ENCODE results near the gene DAB2IP. TPM values are rescaled to one million over a fixed set of nuclear protein-coding genes. Genes with fewer than 3 reads are reported as not detected.

The DAB2IP gene
- total RNA-seq, 1 donor from 2014 or later: 67.8 TPM

DNA sequence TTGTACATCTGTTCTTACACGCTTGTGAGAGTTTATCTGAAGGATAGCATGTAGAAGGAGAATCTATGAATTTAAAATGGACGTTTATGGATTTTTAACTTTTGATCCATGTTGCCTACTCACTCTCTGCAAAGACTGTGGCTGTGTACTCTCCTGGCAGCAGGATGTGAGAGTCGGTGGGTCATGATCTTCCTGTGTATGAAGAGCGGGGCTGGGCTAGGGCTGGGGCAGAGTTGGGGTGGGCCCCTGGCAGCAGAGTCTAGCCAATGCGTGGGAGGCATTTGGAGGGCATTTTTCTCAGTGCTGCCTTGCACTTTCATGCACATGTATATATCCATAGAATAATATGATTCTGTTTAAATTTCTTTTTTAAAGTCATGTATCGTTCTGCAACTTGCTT is 24.0 kb upstream of the DAB2IP start:
- TF ChIP-seq, protein P1, sequence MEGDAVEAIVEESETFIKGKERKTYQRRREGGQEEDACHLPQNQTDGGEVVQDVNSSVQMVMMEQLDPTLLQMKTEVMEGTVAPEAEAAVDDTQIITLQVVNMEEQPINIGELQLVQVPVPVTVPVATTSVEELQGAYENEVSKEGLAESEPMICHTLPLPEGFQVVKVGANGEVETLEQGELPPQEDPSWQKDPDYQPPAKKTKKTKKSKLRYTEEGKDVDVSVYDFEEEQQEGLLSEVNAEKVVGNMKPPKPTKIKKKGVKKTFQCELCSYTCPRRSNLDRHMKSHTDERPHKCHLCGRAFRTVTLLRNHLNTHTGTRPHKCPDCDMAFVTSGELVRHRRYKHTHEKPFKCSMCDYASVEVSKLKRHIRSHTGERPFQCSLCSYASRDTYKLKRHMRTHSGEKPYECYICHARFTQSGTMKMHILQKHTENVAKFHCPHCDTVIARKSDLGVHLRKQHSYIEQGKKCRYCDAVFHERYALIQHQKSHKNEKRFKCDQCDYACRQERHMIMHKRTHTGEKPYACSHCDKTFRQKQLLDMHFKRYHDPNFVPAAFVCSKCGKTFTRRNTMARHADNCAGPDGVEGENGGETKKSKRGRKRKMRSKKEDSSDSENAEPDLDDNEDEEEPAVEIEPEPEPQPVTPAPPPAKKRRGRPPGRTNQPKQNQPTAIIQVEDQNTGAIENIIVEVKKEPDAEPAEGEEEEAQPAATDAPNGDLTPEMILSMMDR (IDR thresholded peaks at IDR 0.05; ENCODE audit: unreplicated experiment): no peak
- Mint-ChIP-seq H3K27ac (peak overlapping the region; percentile 65), H3K36me3 (ENCODE audit: insufficient read depth) (no peaks in the 10 kb centered on the region), H3K9me3 (ENCODE audit: low read depth) (no peaks in the 10 kb centered on the region), H3K27me3 (no peaks in the 10 kb centered on the region), H3K4me1 (ENCODE audit: low read depth) (peaks cover 18% of the 10 kb centered on the region), H3K4me3 (ENCODE audit: low read depth) (no peak overlapping the region)
- DNase-seq (ENCODE audit: low spot score, unreplicated experiment): no peak

DNA sequence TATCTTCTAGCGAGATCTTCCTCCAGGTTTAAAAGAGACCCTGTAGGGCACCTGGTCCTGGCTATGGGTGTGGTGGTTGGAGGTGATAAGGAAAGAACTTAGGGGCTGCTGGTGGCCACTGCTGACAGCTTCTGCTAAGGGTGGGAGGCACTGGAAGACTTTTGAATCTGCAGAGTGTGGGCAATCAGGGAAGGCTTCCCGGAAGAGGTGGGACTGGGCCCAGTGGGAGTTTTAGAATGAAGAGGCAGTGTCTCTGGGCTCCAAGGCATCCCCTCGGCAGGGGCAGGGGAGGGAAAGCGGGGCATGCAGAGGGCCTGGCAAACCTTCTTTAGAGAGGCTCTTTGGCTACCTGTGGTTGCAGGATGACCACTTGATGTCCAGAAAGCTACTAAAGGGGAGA is 23.0 kb upstream of the DAB2IP start:
- TF ChIP-seq, protein P1 (IDR thresholded peaks at IDR 0.05; ENCODE audit: unreplicated experiment): no peak
- Mint-ChIP-seq H3K4me3 (ENCODE audit: low read depth) (no peak overlapping the region), H3K4me1 (ENCODE audit: low read depth) (peaks cover 21% of the 10 kb centered on the region), H3K27me3 (no peaks in the 10 kb centered on the region), H3K9me3 (ENCODE audit: low read depth) (no peaks in the 10 kb centered on the region), H3K36me3 (ENCODE audit: insufficient read depth) (no peaks in the 10 kb centered on the region), H3K27ac (peak overlapping the region; percentile 82)
- no peak for DNase-seq (ENCODE audit: low spot score, unreplicated experiment)

DNA sequence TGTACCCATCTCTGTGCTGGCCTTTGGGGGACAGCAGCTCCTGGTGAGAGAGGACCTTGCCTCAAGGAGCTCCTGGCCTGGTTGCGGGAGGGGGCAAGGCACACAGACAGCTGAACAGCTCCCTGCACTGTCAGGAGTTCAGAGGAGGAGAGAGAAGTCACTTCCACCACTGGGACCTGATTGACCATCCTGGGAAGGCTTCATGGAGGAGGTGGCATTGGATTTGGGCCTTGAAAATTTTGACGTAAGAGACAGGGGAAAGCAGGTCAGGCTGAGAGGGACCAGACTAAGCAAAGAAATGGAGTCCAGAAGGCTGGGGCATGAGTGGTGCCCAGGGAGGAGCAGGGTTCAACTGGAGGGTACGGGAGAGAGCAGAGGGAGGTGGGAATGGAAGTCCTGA is 20.3 kb upstream of the DAB2IP start:
- Mint-ChIP-seq H3K4me1 (ENCODE audit: low read depth) (peaks cover 40% of the 10 kb centered on the region), H3K36me3 (ENCODE audit: insufficient read depth) (no peaks in the 10 kb centered on the region), H3K9me3 (ENCODE audit: low read depth) (no peaks in the 10 kb centered on the region), H3K27me3 (no peaks in the 10 kb centered on the region), H3K4me3 (ENCODE audit: low read depth) (no peak overlapping the region), H3K27ac (peak overlapping the region; percentile 35)
- TF ChIP-seq, protein P1 (IDR thresholded peaks at IDR 0.05; ENCODE audit: unreplicated experiment): no peak
- DNase-seq (ENCODE audit: low spot score, unreplicated experiment): no peak

DNA sequence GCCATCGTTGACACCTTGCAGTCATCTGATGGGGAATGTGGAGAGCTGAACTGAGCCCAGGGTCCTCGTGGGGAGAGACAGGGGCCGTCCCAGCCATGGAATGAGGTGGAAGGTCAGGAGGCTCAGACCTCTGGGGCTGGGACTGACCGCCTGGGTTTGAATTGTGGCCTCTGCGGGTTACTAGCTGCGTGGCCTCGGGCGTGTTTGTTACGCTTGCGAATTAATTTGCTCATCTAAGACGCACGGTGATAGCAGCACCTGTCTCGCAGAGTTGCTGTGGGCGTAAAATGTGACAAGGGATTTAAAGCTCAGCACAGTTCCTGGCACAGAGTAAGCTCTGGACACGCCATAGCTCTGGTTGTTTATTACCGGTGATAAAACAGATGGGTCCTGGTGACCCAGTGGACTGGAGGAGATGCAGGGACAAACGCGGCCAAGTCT is 19.4 kb upstream of the DAB2IP start:
- TF ChIP-seq, protein P1 (IDR thresholded peaks at IDR 0.05; ENCODE audit: unreplicated experiment): no peak
- Mint-ChIP-seq H3K27me3 (no peaks in the 10 kb centered on the region), H3K4me3 (ENCODE audit: low read depth) (no peak overlapping the region), H3K4me1 (ENCODE audit: low read depth) (peaks cover 41% of the 10 kb centered on the region), H3K9me3 (ENCODE audit: low read depth) (no peaks in the 10 kb centered on the region), H3K36me3 (ENCODE audit: insufficient read depth) (no peaks in the 10 kb centered on the region), H3K27ac (peak overlapping the region; percentile 89)
- DNase-seq (ENCODE audit: low spot score, unreplicated experiment): no peak

DNA sequence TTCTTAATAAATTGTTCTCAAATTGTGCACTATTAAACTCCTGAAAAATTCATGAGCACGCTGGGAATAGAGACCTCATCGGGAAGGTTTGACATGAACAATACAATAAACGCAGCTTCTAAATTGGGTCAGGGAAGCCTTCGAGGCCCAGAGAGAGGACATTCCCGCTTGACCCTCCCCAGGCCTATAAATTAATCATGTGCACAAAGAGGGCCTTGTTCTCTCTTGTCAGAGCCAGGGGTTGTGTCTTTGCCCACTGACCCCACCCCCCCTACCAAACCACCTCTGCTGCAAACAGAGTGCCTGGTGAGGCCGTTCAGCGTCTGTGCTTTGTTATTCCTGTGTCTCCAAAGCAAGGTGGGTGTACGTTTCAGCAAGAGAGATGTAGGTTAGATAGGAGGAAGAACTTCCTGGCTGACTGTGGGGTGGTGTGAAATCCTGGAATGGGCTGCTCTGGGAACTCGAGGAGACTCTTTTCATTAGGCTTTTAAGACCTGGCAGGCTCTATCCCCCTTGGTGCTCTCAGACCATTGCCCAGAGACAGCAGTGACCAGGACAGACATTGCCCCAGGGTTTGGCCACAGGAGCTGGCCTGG is 18.2 kb upstream of the DAB2IP start:
- peak overlapping the region; percentile 89 for H3K27ac Mint-ChIP-seq

More for the DNA sequence above, 18.2 kb upstream of the DAB2IP start:
- Mint-ChIP-seq H3K27me3 (no peaks in the 10 kb centered on the region), H3K4me3 (ENCODE audit: low read depth) (peak overlapping the region; percentile 14), H3K4me1 (ENCODE audit: low read depth) (peaks cover 44% of the 10 kb centered on the region), H3K36me3 (ENCODE audit: insufficient read depth) (no peaks in the 10 kb centered on the region), H3K9me3 (ENCODE audit: low read depth) (no peaks in the 10 kb centered on the region)
- TF ChIP-seq, protein P1 (IDR thresholded peaks at IDR 0.05; ENCODE audit: unreplicated experiment): no peak
- DNase-seq (ENCODE audit: low spot score, unreplicated experiment): no peak
